Panc1 (cell line): Measurements from ENCODE around the gene ARPC4. TPM values are rescaled to one million over a fixed set of nuclear protein-coding genes. Genes with fewer than 3 reads are reported as not detected.

Source experiments
- ATAC-seq: fragments of 200-7000 bp; cut with Tn5 transposase; 2 replicates; pipeline ENCODE4 v1.9.1; 2020; ENCODE audit warnings: mild to moderate bottlenecking, moderate library complexity
- BruUV-seq: library from RNA; stranded (reverse); fragments of 400-500 nt; replicated peaks from 2 replicates; lab custom pipeline; 2021; lab: Mats Ljungman, UMichigan
- CTCF ChIA-PET: fragments of 300-600 bp; sonication (Branson Sonifier 250); formaldehyde crosslinking; loops from one replicate; lab custom pipeline; 2022; ENCODE audit warnings: antibody characterized with exemption; lab: Charles Lee
- POLR2A ChIA-PET: fragments of 300-600 bp; sonication (Branson Sonifier 250); formaldehyde crosslinking; loops from one replicate; lab custom pipeline; 2022; ENCODE audit warnings: antibody characterized with exemption; lab: Charles Lee
- DNase-seq: peaks from one replicate; pipeline ENCODE4 v3.0.0-alpha.2; 2010; ENCODE audit warnings: low read depth, low spot score
- H3K27ac ChIP-seq: 2 replicates; pipeline ENCODE4 v1.5.1; 2011; ENCODE audit warnings: mild to moderate bottlenecking, low read length, inconsistent platforms
- H3K27me3 ChIP-seq: fragments of 200-500 bp; sonication (Bioruptor generic); 2 replicates; pipeline ENCODE4 v1.6.0; 2014; ENCODE audit warnings: low read length, inconsistent platforms; ENCODE audit not compliant: control insufficient read depth, insufficient read depth
- H3K36me3 ChIP-seq: fragments of 200-500 bp; sonication (Bioruptor generic); 2 replicates; pipeline ENCODE4 v1.5.1; 2014; ENCODE audit warnings: inconsistent platforms, mild to moderate bottlenecking, low read length, moderate library complexity; ENCODE audit not compliant: control insufficient read depth, insufficient read depth
- H3K4me1 ChIP-seq: 2 replicates; pipeline ENCODE4 v1.5.1; 2011; ENCODE audit warnings: inconsistent platforms, mild to moderate bottlenecking, low read length, moderate library complexity; ENCODE audit not compliant: control insufficient read depth, insufficient read depth
- H3K4me3 ChIP-seq, 2 experiments: 2 replicates each; pipeline ENCODE4 v1.5.1; 2011 to 2012; ENCODE audit warnings: low read depth in 2 of 2, low read length in 2 of 2, mild to moderate bottlenecking in 2 of 2, inconsistent platforms in 1 of 2, moderate library complexity in 1 of 2
- H3K9me3 ChIP-seq: fragments of 200-500 bp; sonication (Bioruptor generic); 2 replicates; pipeline ENCODE4 v1.5.1; 2014; ENCODE audit warnings: low read depth, mild to moderate bottlenecking, inconsistent platforms, low read length, moderate library complexity; ENCODE audit not compliant: control insufficient read depth, insufficient read depth
- POLR2AphosphoS5 ChIP-seq: IDR thresholded peaks from 2 replicates; pipeline ENCODE4 v1.6.1; 2012; ENCODE audit warnings: mild to moderate bottlenecking, low read depth, low read length, moderate library complexity
- REST ChIP-seq, 2 experiments: IDR thresholded peaks; 2 replicates each; pipeline ENCODE4 v1.6.1; 2011 to 2012; ENCODE audit warnings: low read depth in 2 of 2, control low read depth in 1 of 2, low read length in 1 of 2, mild to moderate bottlenecking in 1 of 2, moderate library complexity in 1 of 2; ENCODE audit not compliant: insufficient read depth in 1 of 2
- TCF7L2 ChIP-seq: IDR thresholded peaks from 2 replicates; pipeline ENCODE4 v1.6.1; 2011; ENCODE audit warnings: mild to moderate bottlenecking, low read depth, low read length, inconsistent platforms
- in situ Hi-C: cut with HindIII; loops from 2 replicates; pipeline ENCODE4 v1.10.0; 2016; ENCODE audit warnings: low sequenced_read_pairs, low pct_unique_long_range_greater_than_20kb
- intact Hi-C: fragments of 100-400 bp; cut with micrococcal nuclease; formaldehyde crosslinking; loops from one replicate; pipeline ENCODE4 v1.10.0; 2022; ENCODE audit not compliant: unreplicated experiment
- total RNA-seq: library from RNA; stranded (reverse); gene quantifications from one replicate; pipeline ENCODE4 v1.2.1, GENCODE V29; 2021; ENCODE audit not compliant: unreplicated experiment
- TF ChIP-seq, protein P1 (sequence below): fragments of 450-650 bp; IDR thresholded peaks from 2 replicates; pipeline ENCODE4 v1.5.1; 2017; ENCODE audit warnings: mild to moderate bottlenecking

The ARPC4 gene
- total RNA-seq, 1 experiment from 2014 or later: 117 TPM

GRCh38 chr3:9806688-9807589, 14.1 kb downstream of the ARPC4 start:
- in situ Hi-C loops: no loop called here
- BruUV-seq: TSS peak; percentile 65

DNA sequence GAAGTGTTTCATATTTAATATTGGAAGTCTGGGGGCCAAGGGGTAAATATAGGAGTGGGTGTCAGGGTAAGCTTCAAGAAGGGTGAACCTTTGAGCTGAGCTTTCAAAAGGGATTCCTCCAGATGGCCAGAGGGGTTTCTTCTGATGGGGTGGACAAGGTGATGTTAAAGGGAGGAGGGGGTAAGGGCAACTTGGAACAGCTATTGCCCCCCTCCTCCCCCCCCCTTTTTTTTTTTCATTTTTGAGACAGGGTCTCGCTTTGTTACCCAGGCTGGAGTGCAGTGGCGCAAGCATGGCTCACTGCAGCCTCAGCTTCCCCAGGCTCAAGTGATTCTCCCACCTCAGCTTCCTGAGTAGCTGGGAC, 15.1 kb downstream of the ARPC4 start:
- BruUV-seq: no TSS peak
- no peak for ATAC-seq
- no peaks in the 10 kb centered on the region for H3K9me3 ChIP-seq
- H3K4me1 ChIP-seq: peaks cover 15% of the 10 kb centered on the region
- CTCF ChIA-PET: interaction anchor here (0.5 to 0.6 kb wide), 2 partner anchors 125 to 1038 kb away, joined by 4 to 7 read pairs; no protein-coding TSS in a partner anchor
- peaks cover 13% of the 10 kb centered on the region; the same call in 1 of the 2 replicates for H3K36me3 ChIP-seq
- TF ChIP-seq, protein P1, sequence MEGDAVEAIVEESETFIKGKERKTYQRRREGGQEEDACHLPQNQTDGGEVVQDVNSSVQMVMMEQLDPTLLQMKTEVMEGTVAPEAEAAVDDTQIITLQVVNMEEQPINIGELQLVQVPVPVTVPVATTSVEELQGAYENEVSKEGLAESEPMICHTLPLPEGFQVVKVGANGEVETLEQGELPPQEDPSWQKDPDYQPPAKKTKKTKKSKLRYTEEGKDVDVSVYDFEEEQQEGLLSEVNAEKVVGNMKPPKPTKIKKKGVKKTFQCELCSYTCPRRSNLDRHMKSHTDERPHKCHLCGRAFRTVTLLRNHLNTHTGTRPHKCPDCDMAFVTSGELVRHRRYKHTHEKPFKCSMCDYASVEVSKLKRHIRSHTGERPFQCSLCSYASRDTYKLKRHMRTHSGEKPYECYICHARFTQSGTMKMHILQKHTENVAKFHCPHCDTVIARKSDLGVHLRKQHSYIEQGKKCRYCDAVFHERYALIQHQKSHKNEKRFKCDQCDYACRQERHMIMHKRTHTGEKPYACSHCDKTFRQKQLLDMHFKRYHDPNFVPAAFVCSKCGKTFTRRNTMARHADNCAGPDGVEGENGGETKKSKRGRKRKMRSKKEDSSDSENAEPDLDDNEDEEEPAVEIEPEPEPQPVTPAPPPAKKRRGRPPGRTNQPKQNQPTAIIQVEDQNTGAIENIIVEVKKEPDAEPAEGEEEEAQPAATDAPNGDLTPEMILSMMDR: no peak
- TF ChIP-seq POLR2AphosphoS5 (peak; percentile 1; the same call in 1 of the 2 replicates), TCF7L2 (no peak)
- DNase-seq: no peak
- H3K27ac ChIP-seq: no peak overlapping the region
- in situ Hi-C loops (no loop called here), intact Hi-C loops (no loop called here)
- POLR2A ChIA-PET: no interaction called here
- H3K4me3 ChIP-seq: no peak overlapping the region
- no peaks in the 10 kb centered on the region for H3K27me3 ChIP-seq

More at GRCh38 chr3:9806688-9807589, 14.1 kb downstream of the ARPC4 start:
- H3K36me3 ChIP-seq: peaks cover 13% of the 10 kb centered on the region; the same call in 1 of the 2 replicates
- TF ChIP-seq, protein P1: no peak
- TF ChIP-seq REST (IDR thresholded peaks at IDR 0.05; ENCODE audit: insufficient read depth in 1 of 2, low read depth in 2 of 2, low read length in 1 of 2) (no peak), TCF7L2 (no peak)
- H3K27me3 ChIP-seq: no peaks in the 10 kb centered on the region
- ATAC-seq: no peak
- peaks cover 15% of the 10 kb centered on the region for H3K4me1 ChIP-seq
- H3K9me3 ChIP-seq: no peaks in the 10 kb centered on the region
- DNase-seq: no peak
- intact Hi-C loops: no loop called here
- H3K4me3 ChIP-seq: no peak overlapping the region
- H3K27ac ChIP-seq: no peak overlapping the region
- CTCF ChIA-PET: no interaction called here
- POLR2A ChIA-PET: interaction anchor here (0.5 kb wide), 1 partner anchor 175 kb away, joined by 3 read pairs; no protein-coding TSS in a partner anchor
